Epithelial cell of esophagus (primary cell): ENCODE data around the gene BCAT1.

Experiments used
- DNase-seq: peaks from one replicate; pipeline ENCODE4 v3.0.0; 2010; ENCODE audit warnings: low read depth
- H3K4me3 ChIP-seq: 2 replicates; pipeline ENCODE4 v1.5.1; 2011; ENCODE audit warnings: mild to moderate bottlenecking, low read length, control low read depth
- CTCF ChIP-seq: IDR thresholded peaks from 2 replicates; pipeline ENCODE4 v1.5.1; 2011; ENCODE audit warnings: low read depth, mild to moderate bottlenecking, low read length, control low read depth, inconsistent platforms; ENCODE audit not compliant: insufficient read depth; ENCODE audit errors: missing control alignments

BCAT1 gene

GRCh38 chr12:24900196-24900595, 48.7 kb downstream of the BCAT1 start:
- no peak for TF ChIP-seq CTCF
- H3K4me3 ChIP-seq: no peak overlapping the region
- no peak for DNase-seq

- no peak for TF ChIP-seq CTCF
- DNase-seq: no peak
- no peak overlapping the region for H3K4me3 ChIP-seq
Observed at GRCh38 chr12:24899503-24900075, 49.3 kb downstream of the BCAT1 start.

GRCh38 chr12:24898606-24899005, 50.3 kb downstream of the BCAT1 start:
- peak; percentile 49 for DNase-seq
- TF ChIP-seq CTCF: no peak
- H3K4me3 ChIP-seq: no peak overlapping the region

- H3K4me3 ChIP-seq: no peak overlapping the region
- no peak for DNase-seq
- TF ChIP-seq CTCF: no peak
Observed at GRCh38 chr12:24898185-24898584, 50.7 kb downstream of the BCAT1 start.

GRCh38 chr12:24896171-24896570, 52.7 kb downstream of the BCAT1 start:
- H3K4me3 ChIP-seq: no peak overlapping the region
- no peak for DNase-seq
- TF ChIP-seq CTCF: no peak

GRCh38 chr12:24895612-24896011, 53.3 kb downstream of the BCAT1 start:
- no peak for DNase-seq
- no peak overlapping the region for H3K4me3 ChIP-seq
- TF ChIP-seq CTCF: no peak

GRCh38 chr12:24894879-24895278, 54.0 kb downstream of the BCAT1 start:
- DNase-seq: no peak
- no peak overlapping the region for H3K4me3 ChIP-seq
- TF ChIP-seq CTCF: no peak
